ENCODE results near the gene RBBP6. TPM values are rescaled to one million over a fixed set of nuclear protein-coding genes. Genes with fewer than 3 reads are reported as not detected.

RBBP6 gene
- polyA plus RNA-seq, 2 of the 4 experiments (the other 2 are of a cell fraction) = 25.0 to 49.3 TPM

DNA sequence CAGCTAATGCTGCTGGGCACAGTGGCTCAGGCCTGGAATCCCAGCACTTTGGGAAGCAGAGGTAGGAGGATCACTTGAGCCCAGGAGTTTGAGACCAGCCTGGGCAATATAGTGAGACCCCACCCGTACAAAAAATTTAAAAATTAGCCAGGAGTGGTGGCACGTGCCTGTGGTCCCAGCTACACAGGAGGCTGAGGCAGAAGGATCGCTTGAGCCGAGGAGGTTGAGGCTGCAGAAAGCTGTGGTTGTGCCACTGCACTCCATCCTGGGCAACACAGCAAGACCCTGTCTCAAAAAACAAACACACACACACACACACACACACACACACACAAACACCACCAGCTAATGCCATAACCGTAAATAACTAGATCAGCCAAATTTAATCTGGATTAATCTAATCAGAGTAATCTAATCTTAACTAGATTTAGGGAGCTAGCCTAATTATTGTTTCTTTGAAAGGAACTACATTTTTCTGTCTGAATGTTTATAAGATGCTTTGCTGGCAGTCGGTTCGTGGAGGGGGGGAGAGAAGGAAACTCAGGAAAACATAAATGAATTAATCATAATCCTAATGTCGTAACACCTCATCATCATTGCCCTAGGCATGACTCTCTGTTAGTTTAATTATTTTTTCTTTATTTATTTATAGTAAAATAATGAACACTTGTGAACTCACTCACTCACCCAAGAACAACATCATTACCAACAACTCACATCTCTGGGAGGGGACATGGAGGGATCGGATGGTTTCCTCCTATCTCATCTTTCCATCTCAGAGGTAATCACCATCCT is 12.5 kb upstream of the RBBP6 start:
- FAIRE-seq (no peak), ATAC-seq (no peak), DNase-seq (ENCODE audit: low read depth in 1 of 2, low spot score in 1 of 2) (no peak)
- TF ChIP-seq HMGXB4 (CRISPR knock-in tag; IDR thresholded peaks at IDR 0.05; ENCODE audit: borderline replicate concordance) (no peak), HES2 (IDR thresholded peaks at IDR 0.05) (no peak), CTCF (IDR thresholded peaks at IDR 0.05) (no peak), KDM1A (IDR thresholded peaks at IDR 0.05; ENCODE audit: low read depth) (no peak), KDM5A (IDR thresholded peaks at IDR 0.05) (no peak), RFX5 (IDR thresholded peaks at IDR 0.05) (no peak), FOSL2 (IDR thresholded peaks at IDR 0.05) (no peak), FOSL2 (CRISPR knock-in tag; IDR thresholded peaks at IDR 0.05) (no peak), E2F6 (IDR thresholded peaks at IDR 0.05; ENCODE audit: borderline replicate concordance, low read depth) (no peak)
- TF ChIP-seq, protein P1, sequence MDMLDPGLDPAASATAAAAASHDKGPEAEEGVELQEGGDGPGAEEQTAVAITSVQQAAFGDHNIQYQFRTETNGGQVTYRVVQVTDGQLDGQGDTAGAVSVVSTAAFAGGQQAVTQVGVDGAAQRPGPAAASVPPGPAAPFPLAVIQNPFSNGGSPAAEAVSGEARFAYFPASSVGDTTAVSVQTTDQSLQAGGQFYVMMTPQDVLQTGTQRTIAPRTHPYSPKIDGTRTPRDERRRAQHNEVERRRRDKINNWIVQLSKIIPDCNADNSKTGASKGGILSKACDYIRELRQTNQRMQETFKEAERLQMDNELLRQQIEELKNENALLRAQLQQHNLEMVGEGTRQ (IDR thresholded peaks at IDR 0.05) = no peak
- Histone ChIP-seq H3K4me1 (peaks cover 33% of the 10 kb centered on the region), H3K4me2 (peak overlapping the region; percentile 42; the same call in 2 of the 3 replicates), H3K9me3 (no peaks in the 10 kb centered on the region), H3K27ac (peak overlapping the region in 1 of 2 experiments; percentile 78; a peak in 3 of 6 replicates), H3K4me3 (no peak overlapping the region)
- POLR2A ChIA-PET = interaction anchor here (1.7 kb wide), 1 partner anchor 12 kb away, joined by 8 read pairs; the partner anchor contains the start of gene RBBP6
- CTCF ChIA-PET = interaction anchor here (0.6 to 2.6 kb wide), 5 partner anchors 10 to 456 kb away, joined by 3 to 19 read pairs (median 4); no protein-coding TSS in a partner anchor
- 83% methylated on average over 9 of the region's 9 CpGs for WGBS (ENCODE audit: missing lambda C conversion rate)

DNA sequence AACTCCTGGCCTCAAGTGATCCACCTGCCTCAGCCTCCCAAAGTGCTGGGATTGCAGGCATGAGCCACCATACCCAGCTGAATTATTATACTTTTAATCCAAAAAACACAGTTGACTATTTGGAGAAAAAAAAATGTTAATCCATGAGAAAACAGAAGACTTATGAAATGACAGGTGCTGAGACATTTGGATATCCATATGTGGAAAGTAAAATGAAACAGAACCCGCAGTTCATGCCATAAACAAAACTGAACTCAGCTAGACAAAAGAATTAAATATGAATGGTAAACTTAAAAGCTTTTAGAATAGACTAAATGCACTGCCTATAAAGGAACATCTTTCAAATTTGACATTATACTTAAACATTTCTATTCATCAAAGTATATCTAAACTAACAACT is 8.2 kb upstream of the RBBP6 start:
- H3K4me1 ChIP-seq = peaks cover 22% of the 10 kb centered on the region
- H3K9me3 ChIP-seq = no peaks in the 10 kb centered on the region
- TF ChIP-seq, protein P2, sequence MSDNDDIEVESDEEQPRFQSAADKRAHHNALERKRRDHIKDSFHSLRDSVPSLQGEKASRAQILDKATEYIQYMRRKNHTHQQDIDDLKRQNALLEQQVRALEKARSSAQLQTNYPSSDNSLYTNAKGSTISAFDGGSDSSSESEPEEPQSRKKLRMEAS (IDR thresholded peaks at IDR 0.05) = no peak
- no peak for TF ChIP-seq CBX8 (IDR thresholded peaks at IDR 0.05)
- no peak for TF ChIP-seq EP300 (IDR thresholded peaks at IDR 0.05)
- TF ChIP-seq CBX2 (IDR thresholded peaks at IDR 0.05; ENCODE audit: borderline replicate concordance, low read depth) = no peak
- TF ChIP-seq RCOR1 (IDR thresholded peaks at IDR 0.05; ENCODE audit: low read depth, low read length) = no peak
- no peak for TF ChIP-seq POLR2AphosphoS2 (conservative IDR thresholded peaks at IDR 0.05; ENCODE audit: low read length)
- TF ChIP-seq JUNB (IDR thresholded peaks at IDR 0.05) = no peak
- TF ChIP-seq, protein P1 (IDR thresholded peaks at IDR 0.05) = no peak
- TF ChIP-seq PBX3 (IDR thresholded peaks at IDR 0.05) = no peak
- TF ChIP-seq JUN (IDR thresholded peaks at IDR 0.05) = no peak
- no peak for TF ChIP-seq RARB (CRISPR knock-in tag; IDR thresholded peaks at IDR 0.05)
- no peak for TF ChIP-seq NR3C1 (IDR thresholded peaks at IDR 0.05)
- TF ChIP-seq CHD4 (IDR thresholded peaks at IDR 0.05; ENCODE audit: borderline replicate concordance) = no peak
- no peak for TF ChIP-seq HOXB13 (CRISPR knock-in tag; IDR thresholded peaks at IDR 0.05; ENCODE audit: low read depth)
- TF ChIP-seq MAZ (IDR thresholded peaks at IDR 0.05; ENCODE audit: borderline replicate concordance, low read depth, low read length) = no peak
- no peak for TF ChIP-seq MAFK (IDR thresholded peaks at IDR 0.05; ENCODE audit: partially characterized antibody)
- TF ChIP-seq HES2 (IDR thresholded peaks at IDR 0.05) = no peak
- ATAC-seq (no peak), FAIRE-seq (no peak), DNase-seq (ENCODE audit: low read depth in 1 of 2, low spot score in 1 of 2) (no peak)
- no peak overlapping the region for H3K27ac ChIP-seq
- 86% methylated on average over 1 of the region's 1 CpG for WGBS (ENCODE audit: missing lambda C conversion rate)
- no peak overlapping the region for H3K4me3 ChIP-seq
- no peak overlapping the region for H3K4me2 ChIP-seq
- ChIA-PET POLR2A (no interaction called here), CTCF (interaction anchor here (0.6 to 1.9 kb wide), 2 partner anchors 14 to 731 kb away, joined by 4 to 15 read pairs; no protein-coding TSS in a partner anchor)

Data from A549 (cell line).